Medulla oblongata (tissue), 1 donor: Measurements from ENCODE around the gene C2orf76.
"Not testable (repeated sequence)": the region's sequence is repeated elsewhere in the genome, so short reads cannot be mapped to it uniquely, and the experiment has no call there.

Source experiments
- DNase-seq: peaks from one replicate; pipeline ENCODE4 v3.0.0-alpha.2; 2015; ENCODE audit errors: extremely low spot score

C2orf76 gene

GRCh38 chr2:119366649-119367471, at the start of gene C2orf76, which contains the start of gene DBI:
Gene C2orf76, minus strand, starts transcription at chr2:119366834. Its CDS starts 26,875 bp downstream, at chr2:119339959.
Gene DBI, plus strand, starts transcription at chr2:119366977. Its CDS starts 75 bp downstream, at chr2:119367052.
- DNase-seq: peak; percentile 98

DNA sequence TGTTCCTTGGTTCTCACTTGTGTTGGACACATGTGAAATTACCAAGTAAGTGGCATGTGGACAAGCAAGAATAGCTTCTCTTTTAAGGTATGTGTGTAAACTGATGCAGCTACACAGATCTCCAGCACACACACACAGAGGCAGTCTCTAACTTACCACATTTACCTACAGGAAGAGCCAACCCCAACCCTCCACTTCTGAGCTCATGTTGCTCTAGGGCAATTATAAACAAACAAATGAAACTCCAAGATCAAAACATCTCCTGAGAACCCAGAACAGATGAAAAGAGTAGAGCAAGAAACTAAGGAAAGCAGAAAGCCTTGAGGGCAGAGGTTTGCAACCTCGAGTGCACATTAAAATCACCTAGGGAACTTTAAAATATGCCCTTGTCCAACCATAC, 49.0 kb upstream of the C2orf76 start:
- no peak for DNase-seq

DNA sequence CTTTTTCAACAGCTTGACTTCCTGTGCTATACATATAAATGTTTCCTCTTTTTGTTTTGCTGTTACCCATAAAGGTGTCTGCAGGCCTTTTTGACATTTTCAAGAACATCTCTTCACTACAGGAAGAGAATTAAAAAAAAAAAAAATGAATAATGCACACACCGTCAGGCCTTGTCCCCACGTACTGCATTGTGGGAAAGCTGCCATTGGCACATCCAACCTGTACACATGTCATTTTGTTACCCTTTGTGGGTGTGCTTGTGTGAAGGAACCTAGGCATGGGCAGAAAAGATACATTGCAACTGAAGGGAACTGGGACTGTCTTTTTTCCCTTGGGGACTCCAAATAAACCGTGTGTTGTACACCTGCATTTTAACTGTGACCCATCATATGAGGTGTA, 48.3 kb upstream of the C2orf76 start:
- DNase-seq: no peak

DNA sequence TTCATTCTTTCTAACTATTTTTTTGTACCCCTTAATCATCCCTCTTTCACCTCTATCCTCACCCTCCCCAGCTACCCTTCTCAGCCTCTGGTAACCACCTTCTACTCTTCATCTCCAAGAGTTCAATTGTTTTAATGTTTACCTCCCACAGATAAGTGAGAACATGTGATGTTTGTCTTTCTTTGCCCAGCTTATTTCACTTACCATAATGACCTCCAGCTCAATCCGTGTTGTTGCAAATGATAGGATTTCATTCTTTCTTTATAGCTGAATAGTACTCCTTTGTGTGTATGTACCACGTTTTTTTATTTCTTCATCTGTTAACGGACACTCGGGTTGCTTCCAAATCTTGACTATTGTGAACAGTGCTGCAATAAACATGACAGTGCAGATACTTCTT, 42.9 kb upstream of the C2orf76 start:
- no peak for DNase-seq

- no peak for DNase-seq
These were observed 41.6 kb upstream of the C2orf76 start for GRCh38 chr2:119408221-119408619.

- peak; percentile 84 for DNase-seq
These were observed 41.0 kb upstream of the C2orf76 start for GRCh38 chr2:119407430-119408220.

DNA sequence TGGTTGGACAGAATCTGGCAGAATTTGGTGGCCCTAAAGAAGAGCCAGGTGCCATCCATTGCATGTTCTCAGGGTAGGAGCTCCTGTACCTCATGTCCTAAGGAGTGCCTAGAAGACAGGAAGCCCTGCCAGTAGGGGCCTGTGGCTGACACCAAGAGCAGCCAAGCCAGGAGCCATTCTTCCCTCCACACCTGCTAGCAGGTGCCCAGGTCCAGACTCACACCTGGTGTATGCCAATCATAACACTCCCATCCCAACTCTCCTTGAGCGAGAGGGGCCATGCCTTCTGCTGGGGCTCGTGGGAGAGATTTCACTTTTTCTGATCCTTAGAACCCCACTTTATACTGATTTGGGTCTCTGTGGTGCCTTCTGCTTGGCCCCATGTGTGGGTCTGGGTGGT, 38.5 kb upstream of the C2orf76 start:
- no peak for DNase-seq

DNA sequence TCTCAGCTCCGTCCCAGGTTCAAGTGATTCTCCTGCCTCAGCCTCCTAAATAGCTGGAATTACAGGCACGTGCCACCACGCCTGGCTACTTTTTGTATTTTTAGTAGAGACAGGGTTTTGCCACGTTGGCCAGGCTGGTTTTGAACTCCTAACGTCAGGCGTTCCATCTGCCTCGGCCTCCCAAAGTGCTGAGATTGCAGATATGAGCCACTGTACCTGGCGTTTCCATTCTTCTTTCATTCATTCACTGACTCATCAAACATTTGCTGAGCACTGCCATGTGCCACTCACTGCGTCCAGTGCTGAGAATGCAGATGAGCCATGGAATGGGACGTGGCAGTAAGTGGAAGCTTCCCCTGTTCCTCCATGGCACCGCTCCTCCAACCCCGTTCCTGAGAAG, 37.0 kb upstream of the C2orf76 start:
- not testable (repeated sequence) for DNase-seq

DNA sequence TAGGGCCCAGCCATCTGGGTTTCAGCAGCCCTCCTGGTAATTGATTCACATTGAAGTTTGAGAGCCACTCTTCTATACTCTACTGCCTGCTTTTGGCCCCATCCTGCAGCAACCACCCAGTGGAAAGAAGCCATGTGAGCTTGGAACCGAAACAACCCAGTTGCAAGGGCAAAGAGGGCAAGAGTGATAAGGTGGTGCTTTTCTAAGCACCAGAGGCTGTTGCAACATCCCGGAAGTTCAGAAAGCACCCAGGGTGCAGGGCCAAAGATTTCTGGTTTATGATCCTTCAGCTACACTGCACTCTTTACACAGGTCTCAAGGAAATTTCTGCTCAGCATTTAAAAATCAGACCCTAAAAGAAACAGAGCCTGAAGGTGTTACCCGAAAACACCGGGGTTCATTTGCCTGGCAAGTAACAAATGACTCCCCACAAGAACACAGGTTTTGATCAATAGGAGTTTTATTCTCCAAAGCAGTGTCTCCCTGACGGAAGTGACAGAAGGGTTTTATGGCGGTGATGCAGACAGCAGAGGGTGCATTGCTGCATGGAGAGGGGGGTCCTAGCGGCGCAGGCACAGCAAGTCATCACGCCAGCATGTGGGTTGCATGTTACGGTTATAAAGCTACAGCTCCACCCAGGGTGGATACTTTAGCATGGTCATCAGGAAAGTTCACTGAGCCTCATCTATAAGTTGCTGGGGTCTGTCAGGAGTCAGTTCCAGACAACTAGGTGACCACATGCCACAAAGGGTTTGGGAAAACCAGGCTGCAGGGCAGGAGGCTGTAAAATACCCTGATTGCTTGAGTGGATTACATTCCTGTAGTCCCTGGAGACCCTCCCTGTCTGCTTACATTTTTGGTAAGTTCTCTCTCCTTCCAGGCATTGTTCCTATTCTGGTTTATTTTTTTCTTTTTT, 36.3 kb upstream of the C2orf76 start:
- no peak for DNase-seq

DNA sequence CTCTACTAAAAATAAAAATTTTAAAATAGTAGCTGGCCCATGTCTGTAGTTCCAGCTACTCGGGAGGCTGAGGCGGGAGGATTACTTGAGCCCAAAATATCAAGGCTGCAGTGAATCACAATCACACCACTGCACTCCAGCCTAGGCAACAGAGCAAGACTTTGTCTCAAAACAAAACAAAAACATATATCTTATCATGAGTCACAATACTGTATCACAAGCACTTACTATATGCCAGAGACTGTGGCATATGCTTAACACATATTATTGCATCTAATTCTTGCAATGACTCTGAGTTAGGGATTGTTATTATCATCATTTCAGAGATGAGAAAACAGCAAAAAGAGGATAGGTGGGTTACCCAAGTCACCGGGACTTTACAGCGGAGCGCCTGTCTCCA, 35.5 kb upstream of the C2orf76 start:
- DNase-seq: no peak

DNA sequence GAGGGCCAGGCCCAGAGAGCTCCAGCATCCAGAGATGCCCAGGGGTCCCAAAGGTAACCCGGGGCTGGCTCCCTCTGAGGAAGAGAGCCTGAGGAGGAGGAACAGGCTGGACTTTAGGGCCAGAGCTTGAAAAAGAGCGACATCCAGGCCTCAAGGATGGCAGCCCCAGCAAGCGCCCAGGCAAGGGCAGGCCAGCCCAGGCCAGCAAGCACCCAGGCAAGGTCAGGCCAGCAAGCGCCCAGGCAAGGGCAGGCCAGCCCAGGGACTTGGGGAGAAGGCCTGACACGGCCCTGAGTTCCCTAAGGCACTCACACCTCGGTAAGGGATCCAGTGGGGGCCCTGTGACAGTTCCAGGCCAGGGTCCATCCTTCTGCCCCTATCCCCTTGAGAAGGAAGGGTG, 30.6 kb upstream of the C2orf76 start:
- DNase-seq: no peak

GRCh38 chr2:119393971-119394748, 27.5 kb upstream of the C2orf76 start:
- DNase-seq: no peak

DNA sequence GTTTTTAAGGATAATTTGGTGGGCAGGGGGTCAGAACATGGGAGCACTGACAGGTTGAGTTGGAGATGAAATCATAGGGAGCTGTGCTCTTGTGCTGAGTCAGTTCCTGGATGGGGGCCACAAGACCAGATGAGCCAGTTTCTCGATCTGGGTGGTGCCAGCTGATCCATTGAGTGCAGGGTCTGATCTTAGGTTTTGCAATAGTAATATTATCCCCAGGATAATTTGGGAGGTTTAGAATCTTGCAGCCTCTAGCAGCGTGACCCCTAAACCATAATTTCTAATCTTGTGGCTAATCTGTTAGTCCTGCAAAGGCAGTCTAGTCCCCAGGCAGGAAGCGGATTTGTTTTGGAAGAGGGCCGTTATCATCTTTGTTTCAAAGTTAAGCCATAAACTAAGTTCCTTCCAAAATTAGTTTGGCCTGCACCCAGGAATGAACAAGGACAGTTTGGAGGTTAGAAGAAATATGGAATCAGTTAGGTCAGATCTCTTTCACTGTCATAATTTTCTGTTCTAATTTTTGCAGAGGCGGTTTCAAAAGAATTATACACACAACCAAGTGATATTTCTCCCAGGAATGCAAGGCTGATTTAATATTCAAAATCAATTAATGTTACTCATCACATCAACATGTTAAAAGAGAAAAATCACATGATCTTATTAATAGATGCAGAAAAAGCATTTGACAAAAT, 23.1 kb upstream of the C2orf76 start:
- DNase-seq: no peak

GRCh38 chr2:119387381-119388129, 20.9 kb upstream of the C2orf76 start:
- DNase-seq: peak; percentile 86

DNA sequence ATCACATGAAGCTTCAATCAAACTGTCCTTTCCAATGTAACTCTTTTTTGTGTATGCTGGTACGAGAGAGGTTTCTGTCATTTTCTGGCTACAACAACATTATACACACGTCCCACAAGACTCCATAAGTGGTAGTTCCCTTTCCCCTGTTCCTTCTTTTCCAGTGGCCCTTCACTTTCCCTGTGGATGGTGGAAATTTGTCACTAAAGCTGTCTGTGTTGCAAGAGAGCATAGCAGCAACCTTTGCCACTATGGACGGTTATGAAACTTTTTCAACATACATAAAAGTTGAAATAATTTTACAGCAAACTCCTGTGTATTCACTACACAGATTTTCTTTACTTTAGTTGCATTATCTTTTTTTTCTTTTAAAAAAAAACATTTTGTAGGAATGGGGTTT, 18.8 kb upstream of the C2orf76 start:
- no peak for DNase-seq

DNA sequence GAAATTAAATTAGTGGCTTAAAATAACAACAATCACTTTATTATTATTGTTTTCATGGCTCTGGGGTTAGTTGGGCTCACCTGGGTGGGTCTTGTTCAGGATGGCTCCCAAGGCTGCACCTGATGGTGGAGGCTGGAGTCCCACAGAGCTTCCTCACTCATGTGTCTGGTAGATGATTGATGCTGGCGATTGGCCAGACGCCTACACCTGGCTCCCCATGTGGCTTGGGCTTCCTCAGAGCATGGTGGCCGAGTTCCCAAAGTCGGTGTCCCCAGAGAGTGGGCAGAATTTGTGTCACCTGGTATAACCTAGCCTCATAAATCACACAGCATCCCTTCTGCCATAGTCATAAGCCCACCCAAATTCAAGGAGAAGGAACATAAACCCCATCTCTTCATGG, 18.3 kb upstream of the C2orf76 start:
- DNase-seq: no peak

DNA sequence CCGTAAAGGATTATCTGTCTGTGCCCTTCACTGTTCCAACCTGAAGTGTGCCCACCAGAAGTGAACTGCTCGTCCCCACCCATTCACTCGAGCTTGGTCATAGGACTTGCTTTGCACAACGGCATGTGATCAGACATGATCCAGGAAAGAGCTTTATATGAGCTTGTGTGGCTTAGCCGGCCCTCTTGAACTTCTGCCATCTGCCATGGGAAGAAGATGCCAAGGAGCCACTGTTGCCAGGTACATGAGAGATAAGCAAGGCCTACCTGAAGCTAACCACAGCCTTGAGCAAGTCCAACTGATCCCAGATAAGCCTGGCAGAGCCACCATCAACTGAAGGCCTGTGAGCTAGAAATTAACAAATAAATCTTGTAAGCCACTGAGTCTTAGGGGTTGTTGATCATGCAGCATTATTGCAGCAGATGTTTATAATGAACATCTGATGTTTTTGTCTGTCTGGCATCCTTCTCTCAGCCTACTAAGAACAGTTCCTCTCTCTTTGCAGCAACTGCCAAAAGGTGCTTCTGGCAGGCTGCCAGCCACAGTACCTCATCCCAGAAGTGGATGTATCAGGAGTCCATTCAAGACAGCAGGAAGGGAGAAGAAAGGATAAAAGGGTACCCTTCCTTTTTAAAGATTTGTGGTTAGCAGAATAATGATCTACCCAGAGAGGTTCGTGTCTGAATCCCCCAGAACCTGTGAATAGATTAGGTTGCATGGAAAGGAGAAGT, 16.9 kb upstream of the C2orf76 start:
- DNase-seq: no peak

- no peak for DNase-seq
These were observed 11.9 kb upstream of the C2orf76 start for GRCh38 chr2:119378566-119378965.

DNA sequence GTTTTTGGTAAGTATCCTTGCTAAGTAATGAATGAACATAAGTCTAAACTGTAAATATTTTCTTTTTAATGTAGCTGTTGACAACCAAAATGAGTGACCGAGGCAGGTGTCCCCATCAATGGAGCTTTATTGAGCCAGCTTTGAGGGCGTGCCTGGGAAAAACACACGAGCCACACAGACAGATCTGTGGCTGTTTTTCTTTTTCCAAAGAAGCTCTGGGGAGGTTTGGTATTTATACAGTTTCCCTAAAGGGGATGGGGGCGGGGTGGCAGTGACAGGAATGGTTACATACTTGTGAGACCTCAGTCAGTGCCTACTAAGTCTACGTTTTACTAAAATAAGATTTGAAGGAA, 11.3 kb upstream of the C2orf76 start:
- DNase-seq: no peak
